Natural killer cell treated with Interleukin-12 subunit alpha and Interleukin-12 subunit beta and Interleukin-15 and Interleukin-18, amount 100 ng/mL, for 72 hours (primary cell): ENCODE results near the gene CHCHD3. TPM values are rescaled to one million over a fixed set of nuclear protein-coding genes. Genes with fewer than 3 reads are reported as not detected.

Experiments used
- ATAC-seq, 2 donors: fragments of 150-1000 bp; cut with Tn5 transposase in 1 of 2; sonication (Bioruptor Pico), chemical (Tn5 transposase) in 1 of 2; 2 replicates each; pipeline ENCODE4 v1.10.0; 2021
- DNase-seq: peaks from one replicate; pipeline ENCODE4 v3.0.0; 2022; ENCODE audit warnings: low spot score
- H3K27ac Mint-ChIP-seq, 2 donors: 1 replicate in 1 of 2; 2 replicates in 1 of 2; pipeline ENCODE4 v1.8.0; 2022; ENCODE audit warnings: mixed read lengths in 2 of 2, mild to moderate bottlenecking in 1 of 2, moderate library complexity in 1 of 2
- H3K27me3 Mint-ChIP-seq, 2 donors: 1 replicate in 1 of 2; 2 replicates in 1 of 2; pipeline ENCODE4 v1.8.0; 2022; ENCODE audit warnings: mixed read lengths in 2 of 2
- H3K36me3 Mint-ChIP-seq: one replicate; pipeline ENCODE4 v1.8.0; 2022; ENCODE audit warnings: mixed read lengths
- H3K4me1 Mint-ChIP-seq, 2 donors: 1 replicate in 1 of 2; 2 replicates in 1 of 2; pipeline ENCODE4 v1.8.0; 2022; ENCODE audit warnings: low read depth in 2 of 2, mixed read lengths in 2 of 2, mild to moderate bottlenecking in 1 of 2
- H3K4me3 Mint-ChIP-seq: one replicate; pipeline ENCODE4 v1.8.0; 2022; ENCODE audit warnings: mixed read lengths
- H3K9me3 Mint-ChIP-seq: 2 replicates; pipeline ENCODE4 v1.8.0; 2022; ENCODE audit warnings: mixed read lengths
- total RNA-seq, 2 donors: library from RNA; stranded (reverse); gene quantifications; one replicate each; pipeline ENCODE4 v1.2.3, GENCODE V29; 2022

CHCHD3 gene
- total RNA-seq, 2 donors from 2014 or later: 58.8 to 96.1 TPM

DNA sequence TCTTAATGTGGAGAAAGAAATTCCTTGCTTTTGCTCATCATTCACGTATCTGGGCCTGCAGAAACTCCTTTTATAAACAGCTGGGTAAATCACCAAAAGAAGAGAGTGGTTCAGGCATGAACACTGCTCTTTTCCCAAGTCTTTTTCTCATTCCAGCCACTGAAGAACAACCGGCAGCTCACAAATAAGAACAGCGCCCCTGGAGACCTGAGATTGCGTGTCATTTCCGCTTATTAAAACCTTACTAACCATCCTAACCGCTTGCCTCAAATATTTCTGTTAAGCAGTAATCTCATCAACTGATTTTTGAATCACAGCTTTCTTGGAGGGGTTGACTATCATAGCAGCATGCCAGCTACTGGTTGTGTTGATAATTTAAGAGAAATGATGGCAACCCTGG, 292.6 kb downstream of the CHCHD3 start:
- no peak for DNase-seq
- H3K4me1 Mint-ChIP-seq: peaks cover 7 to 8% of the 10 kb centered on the region in 2 donors
- no peak overlapping the region for H3K4me3 Mint-ChIP-seq
- ATAC-seq: no peak
- peaks cover 7% of the 10 kb centered on the region for H3K36me3 Mint-ChIP-seq
- H3K27ac Mint-ChIP-seq: peak overlapping the region in 1 of 2 donors; percentile 52
- no peaks in the 10 kb centered on the region for H3K27me3 Mint-ChIP-seq
- peaks cover 3% of the 10 kb centered on the region for H3K9me3 Mint-ChIP-seq

DNA sequence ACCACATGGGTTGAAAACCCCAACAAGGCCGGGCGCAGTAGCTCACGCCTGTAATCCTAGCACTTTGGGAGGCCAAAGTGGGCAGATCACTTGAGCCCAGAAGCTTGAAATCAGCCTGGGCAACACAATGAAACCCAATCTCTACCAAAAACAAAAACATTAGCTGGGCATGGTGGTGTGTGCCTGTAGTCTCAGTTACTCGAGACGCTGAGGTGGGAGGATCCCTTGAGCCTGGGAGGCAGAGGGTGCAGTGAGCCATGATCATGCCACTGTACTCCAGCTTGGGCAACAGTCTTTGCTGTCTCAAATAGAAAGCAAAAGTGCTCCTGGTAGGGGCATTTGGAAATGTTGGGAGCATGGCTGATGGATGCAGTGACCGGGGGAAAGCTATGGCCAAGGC, 296.0 kb downstream of the CHCHD3 start:
- DNase-seq (no peak), ATAC-seq (no peak)
- H3K9me3 Mint-ChIP-seq: peaks cover 3% of the 10 kb centered on the region
- peaks cover 8 to 11% of the 10 kb centered on the region in 2 donors for H3K4me1 Mint-ChIP-seq
- H3K4me3 Mint-ChIP-seq: no peak overlapping the region
- H3K27ac Mint-ChIP-seq: no peak overlapping the region
- H3K36me3 Mint-ChIP-seq: peaks cover 16% of the 10 kb centered on the region
- H3K27me3 Mint-ChIP-seq: no peaks in the 10 kb centered on the region

DNA sequence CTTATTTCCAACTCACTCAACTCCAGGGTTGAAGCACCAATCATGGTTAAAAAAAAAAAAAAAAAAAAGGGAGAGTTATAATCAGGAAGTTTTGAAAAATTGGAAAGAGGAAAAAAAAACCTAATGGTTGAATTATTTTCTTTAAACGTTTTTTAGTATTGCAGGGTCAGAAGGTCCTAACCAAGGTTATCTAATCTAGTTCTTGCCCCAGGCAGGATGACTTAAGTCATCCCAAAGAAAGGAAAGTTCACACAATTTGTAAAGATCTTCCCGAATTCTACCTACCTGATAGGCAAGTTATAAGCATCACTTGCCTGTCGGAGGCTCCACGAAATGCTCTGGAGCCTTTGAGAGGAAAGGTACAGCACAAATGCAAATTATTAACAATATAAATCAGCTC, 297.5 kb downstream of the CHCHD3 start:
- H3K27ac Mint-ChIP-seq: no peak overlapping the region
- H3K9me3 Mint-ChIP-seq: peaks cover 3% of the 10 kb centered on the region
- no peak overlapping the region for H3K4me3 Mint-ChIP-seq
- peaks cover 4 to 9% of the 10 kb centered on the region in 2 donors for H3K4me1 Mint-ChIP-seq
- H3K36me3 Mint-ChIP-seq: peaks cover 16% of the 10 kb centered on the region
- no peaks in the 10 kb centered on the region for H3K27me3 Mint-ChIP-seq
- ATAC-seq (no peak), DNase-seq (no peak)

DNA sequence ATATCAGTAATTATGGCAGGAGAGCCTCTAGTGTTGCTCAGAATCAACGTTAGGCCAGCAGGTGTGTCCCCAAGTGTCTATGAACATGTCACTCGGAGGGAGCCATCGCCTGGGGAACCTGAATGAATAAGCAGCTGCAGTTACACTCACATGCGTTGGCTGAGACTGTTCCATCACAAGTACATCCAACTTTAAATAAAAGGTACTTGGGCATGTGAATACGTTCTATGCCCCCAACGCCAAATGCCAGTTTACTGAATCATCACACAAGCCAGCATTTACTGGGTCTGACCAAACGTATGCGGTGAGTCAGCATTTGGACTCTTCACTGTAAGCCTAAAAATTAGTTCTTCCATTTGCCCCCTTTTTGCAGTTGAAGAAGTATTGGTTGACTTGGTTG, 298.1 kb downstream of the CHCHD3 start:
- H3K4me3 Mint-ChIP-seq: no peak overlapping the region
- H3K27me3 Mint-ChIP-seq: peaks cover 0 to 2% of the 10 kb centered on the region in 2 donors
- peaks cover 3% of the 10 kb centered on the region for H3K9me3 Mint-ChIP-seq
- H3K4me1 Mint-ChIP-seq: peaks cover 0 to 5% of the 10 kb centered on the region in 2 donors
- H3K27ac Mint-ChIP-seq: no peak overlapping the region
- peaks cover 16% of the 10 kb centered on the region for H3K36me3 Mint-ChIP-seq
- ATAC-seq (no peak), DNase-seq (no peak)

DNA sequence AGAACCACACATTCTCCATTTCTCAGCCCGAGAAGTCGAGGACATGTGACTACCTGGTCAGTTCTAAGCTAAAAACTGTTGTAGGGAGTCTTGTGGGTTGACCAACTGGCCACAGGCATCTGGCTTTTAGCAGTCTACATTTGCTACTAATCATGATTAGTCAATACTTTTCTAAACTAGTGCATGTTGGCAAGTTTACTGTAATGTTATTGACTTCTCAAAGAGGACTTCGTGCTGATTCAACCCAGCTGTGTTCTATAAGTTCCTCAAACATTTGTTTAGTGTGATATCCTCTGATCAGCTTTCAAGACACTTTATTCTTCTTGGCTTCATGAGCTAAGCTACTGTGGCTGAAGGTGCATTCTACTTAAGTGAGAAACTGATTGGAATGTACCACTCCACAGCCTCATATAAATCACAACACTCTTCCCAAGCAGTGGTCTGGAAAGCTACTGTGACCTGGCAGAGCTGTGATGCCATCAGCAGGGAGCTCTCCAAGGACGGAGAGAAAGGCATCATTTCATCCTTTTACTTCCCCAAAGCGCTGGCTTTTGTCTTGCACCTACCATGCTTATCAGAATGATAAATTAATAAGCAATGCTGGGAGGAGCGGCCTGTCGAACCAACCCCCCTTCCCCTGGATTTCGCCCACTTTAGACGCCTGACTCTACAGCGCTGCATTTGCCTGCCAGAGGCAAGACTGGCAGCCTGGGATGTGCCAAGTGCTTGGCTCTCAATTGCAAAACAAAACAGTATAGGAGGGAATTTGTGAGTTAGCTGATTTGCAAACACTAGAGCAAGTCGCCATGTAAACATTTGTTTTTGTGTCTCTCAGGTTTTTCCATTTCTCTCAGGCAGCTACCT, 298.9 kb downstream of the CHCHD3 start:
- Mint-ChIP-seq H3K36me3 (peaks cover 16% of the 10 kb centered on the region), H3K27me3 (peaks cover 5 to 6% of the 10 kb centered on the region in 2 donors), H3K27ac (no peak overlapping the region), H3K4me3 (no peak overlapping the region), H3K4me1 (peaks cover 0 to 10% of the 10 kb centered on the region in 2 donors), H3K9me3 (peaks cover 3% of the 10 kb centered on the region)
- DNase-seq (no peak), ATAC-seq (no peak)

GRCh38 chr7:132780822-132781221, 301.1 kb downstream of the CHCHD3 start:
- H3K27ac Mint-ChIP-seq: no peak overlapping the region
- DNase-seq: no peak
- H3K4me1 Mint-ChIP-seq: peaks cover 8 to 20% of the 10 kb centered on the region in 2 donors
- peaks cover 8% of the 10 kb centered on the region for H3K9me3 Mint-ChIP-seq
- peaks cover 13 to 18% of the 10 kb centered on the region in 2 donors for H3K27me3 Mint-ChIP-seq
- peaks cover 16% of the 10 kb centered on the region for H3K36me3 Mint-ChIP-seq
- ATAC-seq: no peak
- no peak overlapping the region for H3K4me3 Mint-ChIP-seq

DNA sequence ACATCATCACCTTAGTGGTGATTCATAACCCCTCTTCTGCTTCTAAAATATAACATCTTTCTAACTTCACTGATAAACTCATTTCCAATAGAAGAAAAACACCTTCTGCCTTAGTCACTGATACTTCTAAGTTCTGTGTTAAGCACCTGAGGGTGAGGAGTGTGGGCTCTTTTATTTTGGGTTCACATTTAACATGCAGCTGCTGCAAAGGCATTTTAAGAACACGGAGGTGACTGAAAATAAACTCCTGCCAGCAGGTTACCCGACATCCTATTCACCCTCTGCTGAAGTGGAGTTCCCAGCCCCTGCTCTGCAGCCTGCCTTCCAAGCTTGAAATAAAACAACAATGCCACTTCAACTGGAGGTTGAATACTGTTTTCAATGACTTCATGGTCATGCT, 302.7 kb downstream of the CHCHD3 start:
- no peak for DNase-seq
- H3K4me3 Mint-ChIP-seq: no peak overlapping the region
- H3K27ac Mint-ChIP-seq: no peak overlapping the region
- peaks cover 13 to 18% of the 10 kb centered on the region in 2 donors for H3K27me3 Mint-ChIP-seq
- ATAC-seq: no peak
- peaks cover 8% of the 10 kb centered on the region for H3K9me3 Mint-ChIP-seq
- peaks cover 9% of the 10 kb centered on the region for H3K36me3 Mint-ChIP-seq
- H3K4me1 Mint-ChIP-seq: peaks cover 8 to 20% of the 10 kb centered on the region in 2 donors

GRCh38 chr7:132778761-132779160, 303.1 kb downstream of the CHCHD3 start:
- H3K9me3 Mint-ChIP-seq: peaks cover 8% of the 10 kb centered on the region
- H3K4me3 Mint-ChIP-seq: no peak overlapping the region
- DNase-seq (no peak), ATAC-seq (no peak)
- peaks cover 13 to 18% of the 10 kb centered on the region in 2 donors for H3K27me3 Mint-ChIP-seq
- H3K36me3 Mint-ChIP-seq: peaks cover 5% of the 10 kb centered on the region
- peaks cover 8 to 20% of the 10 kb centered on the region in 2 donors for H3K4me1 Mint-ChIP-seq
- no peak overlapping the region for H3K27ac Mint-ChIP-seq

DNA sequence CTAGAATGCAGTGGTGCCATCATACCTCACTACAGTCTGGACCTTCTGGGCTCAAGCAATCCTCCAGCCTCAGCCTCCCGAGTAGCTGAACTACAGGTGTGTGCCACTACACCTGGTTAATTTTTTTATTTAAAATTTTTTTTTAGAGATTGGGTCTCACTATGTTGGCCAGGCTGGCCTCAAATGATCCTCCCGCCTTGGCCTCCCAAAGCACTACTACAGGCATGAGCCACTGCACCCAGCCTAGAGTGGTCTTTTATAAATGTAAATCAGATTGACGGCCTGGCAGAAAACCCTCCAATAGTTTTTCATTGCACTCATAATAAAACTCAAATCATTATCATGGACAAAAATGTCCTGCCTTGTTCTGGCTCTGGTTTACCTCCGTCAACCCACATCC, 303.9 kb downstream of the CHCHD3 start:
- Mint-ChIP-seq H3K4me3 (no peak overlapping the region), H3K36me3 (no peaks in the 10 kb centered on the region), H3K9me3 (peaks cover 8% of the 10 kb centered on the region), H3K27ac (no peak overlapping the region), H3K4me1 (peaks cover 8 to 20% of the 10 kb centered on the region in 2 donors), H3K27me3 (peaks cover 13 to 18% of the 10 kb centered on the region in 2 donors)
- ATAC-seq (no peak), DNase-seq (no peak)

- peaks cover 13 to 18% of the 10 kb centered on the region in 2 donors for H3K27me3 Mint-ChIP-seq
- no peaks in the 10 kb centered on the region for H3K36me3 Mint-ChIP-seq
- DNase-seq (no peak), ATAC-seq (no peak)
- H3K4me1 Mint-ChIP-seq: peaks cover 8 to 20% of the 10 kb centered on the region in 2 donors
- peak overlapping the region in 1 of 2 donors; percentile 18 for H3K27ac Mint-ChIP-seq
- no peak overlapping the region for H3K4me3 Mint-ChIP-seq
- H3K9me3 Mint-ChIP-seq: peaks cover 8% of the 10 kb centered on the region
Measured at GRCh38 chr7:132777414-132777813, 304.5 kb downstream of the CHCHD3 start.

DNA sequence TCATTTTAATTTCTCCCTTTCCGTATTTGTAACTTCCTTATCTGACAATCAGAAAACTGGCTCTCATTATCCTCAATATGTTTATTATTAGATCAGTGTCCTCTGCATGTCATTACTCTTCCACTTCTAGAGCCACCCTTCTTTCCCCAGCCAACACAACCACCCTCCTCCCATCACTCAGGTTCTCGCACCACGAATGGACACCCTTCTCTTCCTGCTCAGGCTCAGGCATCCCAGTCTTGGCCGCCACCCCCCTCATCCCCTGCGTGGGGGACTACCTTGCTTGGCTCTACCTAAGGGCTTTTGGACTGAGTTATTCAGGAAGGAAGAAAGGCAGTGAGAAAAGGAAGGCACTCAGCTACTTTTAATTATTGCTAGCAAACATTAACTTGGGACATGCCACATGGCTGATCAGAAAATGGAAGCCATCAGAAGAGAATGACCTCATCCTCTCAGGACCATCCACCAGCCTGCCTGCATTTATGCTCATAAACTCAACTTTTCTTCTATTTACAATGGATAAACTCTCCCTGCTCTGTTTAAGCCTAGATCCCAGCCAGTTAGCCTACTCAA, 305.8 kb downstream of the CHCHD3 start:
- Mint-ChIP-seq H3K27me3 (peaks cover 13 to 18% of the 10 kb centered on the region in 2 donors), H3K4me3 (no peak overlapping the region), H3K36me3 (no peaks in the 10 kb centered on the region), H3K9me3 (peaks cover 8% of the 10 kb centered on the region), H3K27ac (no peak overlapping the region), H3K4me1 (peaks cover 8 to 20% of the 10 kb centered on the region in 2 donors)
- DNase-seq (no peak), ATAC-seq (no peak)

- Mint-ChIP-seq H3K9me3 (peaks cover 12% of the 10 kb centered on the region), H3K27me3 (peaks cover 10 to 13% of the 10 kb centered on the region in 2 donors), H3K36me3 (peaks cover 8% of the 10 kb centered on the region), H3K4me3 (no peak overlapping the region), H3K27ac (no peak overlapping the region), H3K4me1 (peaks cover 8 to 25% of the 10 kb centered on the region in 2 donors)
- DNase-seq: no peak
- peak in 1 of 2 donors; percentile 68 for ATAC-seq
Measured at GRCh38 chr7:132773527-132773956, 308.3 kb downstream of the CHCHD3 start.

GRCh38 chr7:132771301-132771730, 310.6 kb downstream of the CHCHD3 start:
- H3K27me3 Mint-ChIP-seq: peaks cover 0 to 4% of the 10 kb centered on the region in 2 donors
- H3K4me3 Mint-ChIP-seq: no peak overlapping the region
- H3K9me3 Mint-ChIP-seq: peaks cover 4% of the 10 kb centered on the region
- DNase-seq (no peak), ATAC-seq (no peak)
- peaks cover 0 to 13% of the 10 kb centered on the region in 2 donors for H3K4me1 Mint-ChIP-seq
- peaks cover 8% of the 10 kb centered on the region for H3K36me3 Mint-ChIP-seq
- H3K27ac Mint-ChIP-seq: no peak overlapping the region

GRCh38 chr7:132770055-132770454, 311.8 kb downstream of the CHCHD3 start:
- peaks cover 0 to 10% of the 10 kb centered on the region in 2 donors for H3K27me3 Mint-ChIP-seq
- peaks cover 4% of the 10 kb centered on the region for H3K9me3 Mint-ChIP-seq
- H3K27ac Mint-ChIP-seq: no peak overlapping the region
- peaks cover 0 to 13% of the 10 kb centered on the region in 2 donors for H3K4me1 Mint-ChIP-seq
- no peak overlapping the region for H3K4me3 Mint-ChIP-seq
- ATAC-seq (no peak), DNase-seq (no peak)
- H3K36me3 Mint-ChIP-seq: peaks cover 8% of the 10 kb centered on the region
